Measurements from ENCODE around the gene CLPTM1L.

- TF ChIP-seq GATA3 (IDR thresholded peaks at IDR 0.05; ENCODE audit: low read depth, low read length) (no peak), GATA2 (IDR thresholded peaks at IDR 0.05; ENCODE audit: low read depth, low read length) (no peak)
Observed at GRCh38 chr5:1378866-1379659, 34.2 kb upstream of the CLPTM1L start.

Data from SH-SY5Y (cell line).